HEK293 (cell line): ENCODE measurements around the gene MEMO1.

Experiments used
- GLIS1 ChIP-seq: fragments of 450-650 bp; formaldehyde crosslinking; IDR thresholded peaks from 2 replicates; pipeline ENCODE4 v1.5.1; 2016; ENCODE audit warnings: missing biosample characterization, missing genetic modification characterization
- KLF10 ChIP-seq: fragments of 450-650 bp; IDR thresholded peaks from 2 replicates; pipeline ENCODE4 v1.5.1; 2018; ENCODE audit warnings: missing biosample characterization, mild to moderate bottlenecking, missing genetic modification characterization
- KLF16 ChIP-seq: fragments of 450-650 bp; formaldehyde crosslinking; IDR thresholded peaks from 2 replicates; pipeline ENCODE4 v1.5.1; 2017; ENCODE audit warnings: missing biosample characterization, missing genetic modification characterization
- REPIN1 ChIP-seq: fragments of 450-650 bp; formaldehyde crosslinking; IDR thresholded peaks from 2 replicates; pipeline ENCODE4 v1.5.1; 2017; ENCODE audit warnings: missing biosample characterization, missing genetic modification characterization, low read depth
- SP7 ChIP-seq: fragments of 450-650 bp; formaldehyde crosslinking; IDR thresholded peaks from 2 replicates; pipeline ENCODE4 v1.5.1; 2016; ENCODE audit warnings: missing biosample characterization, missing genetic modification characterization
- ZBTB20 ChIP-seq: fragments of 450-650 bp; formaldehyde crosslinking; IDR thresholded peaks from 2 replicates; pipeline ENCODE4 v1.5.1; 2016; ENCODE audit warnings: missing biosample characterization, missing genetic modification characterization
- ZBTB21 ChIP-seq: fragments of 450-650 bp; formaldehyde crosslinking; IDR thresholded peaks from 2 replicates; pipeline ENCODE4 v1.5.1; 2017; ENCODE audit warnings: missing biosample characterization, missing genetic modification characterization
- ZBTB8A ChIP-seq: fragments of 450-650 bp; formaldehyde crosslinking; IDR thresholded peaks from 2 replicates; pipeline ENCODE4 v1.5.1; 2016; ENCODE audit warnings: missing biosample characterization, missing genetic modification characterization
- ZFHX2 ChIP-seq: fragments of 450-650 bp; formaldehyde crosslinking; conservative IDR thresholded peaks from 2 replicates; pipeline ENCODE4 v1.5.1; 2016; ENCODE audit warnings: missing biosample characterization, missing genetic modification characterization
- ZFP69B ChIP-seq: fragments of 450-650 bp; formaldehyde crosslinking; IDR thresholded peaks from 2 replicates; pipeline ENCODE4 v1.5.1; 2016; ENCODE audit warnings: missing biosample characterization, missing genetic modification characterization
- ZNF184 ChIP-seq: fragments of 450-650 bp; IDR thresholded peaks from 2 replicates; pipeline ENCODE4 v1.5.1; 2018; ENCODE audit warnings: missing biosample characterization, mild to moderate bottlenecking, missing genetic modification characterization
- ZNF324 ChIP-seq: fragments of 450-650 bp; formaldehyde crosslinking; IDR thresholded peaks from 2 replicates; pipeline ENCODE4 v1.5.1; 2016; ENCODE audit warnings: missing biosample characterization, missing genetic modification characterization
- ZNF623 ChIP-seq: fragments of 450-650 bp; formaldehyde crosslinking; IDR thresholded peaks from 2 replicates; pipeline ENCODE4 v1.5.1; 2016; ENCODE audit warnings: missing biosample characterization, missing genetic modification characterization
- ZSCAN23 ChIP-seq: fragments of 450-650 bp; formaldehyde crosslinking; IDR thresholded peaks from 2 replicates; pipeline ENCODE4 v1.5.1; 2016; ENCODE audit warnings: missing biosample characterization, missing genetic modification characterization
- ZSCAN30 ChIP-seq: fragments of 450-650 bp; IDR thresholded peaks from 2 replicates; pipeline ENCODE4 v1.5.1; 2018; ENCODE audit warnings: missing biosample characterization, mild to moderate bottlenecking, missing genetic modification characterization, moderate library complexity
- TF ChIP-seq, protein P1 (sequence below): fragments of 450-650 bp; formaldehyde crosslinking; IDR thresholded peaks from 2 replicates; pipeline ENCODE4 v1.5.1; 2016; ENCODE audit warnings: missing biosample characterization, missing genetic modification characterization, borderline replicate concordance
- TF ChIP-seq, protein P2 (sequence below): fragments of 450-650 bp; formaldehyde crosslinking; IDR thresholded peaks from 2 replicates; pipeline ENCODE4 v1.5.1; 2017; ENCODE audit warnings: missing biosample characterization, missing genetic modification characterization
- TF ChIP-seq, protein P3 (sequence below): fragments of 450-650 bp; formaldehyde crosslinking; IDR thresholded peaks from 2 replicates; pipeline ENCODE4 v1.5.1; 2016; ENCODE audit warnings: missing biosample characterization, missing genetic modification characterization
- TF ChIP-seq, protein P4 (sequence below): fragments of 450-650 bp; formaldehyde crosslinking; IDR thresholded peaks from 2 replicates; pipeline ENCODE4 v1.5.1; 2016; ENCODE audit warnings: missing biosample characterization, missing genetic modification characterization
- TF ChIP-seq, protein P5 (sequence below): fragments of 450-650 bp; formaldehyde crosslinking; IDR thresholded peaks from 2 replicates; pipeline ENCODE4 v1.5.1; 2016; ENCODE audit warnings: missing biosample characterization, missing genetic modification characterization
- TF ChIP-seq, protein P6 (sequence below): fragments of 450-650 bp; formaldehyde crosslinking; IDR thresholded peaks from 2 replicates; pipeline ENCODE4 v1.5.1; 2017; ENCODE audit warnings: missing biosample characterization, missing genetic modification characterization
- TF ChIP-seq, protein P7 (sequence below): fragments of 450-650 bp; formaldehyde crosslinking; optimal IDR thresholded peaks from 2 replicates; pipeline ENCODE3; 2016; ENCODE audit warnings: missing biosample characterization, mild to moderate bottlenecking, missing genetic modification characterization
- TF ChIP-seq, protein P8 (sequence below): fragments of 450-650 bp; formaldehyde crosslinking; IDR thresholded peaks from 2 replicates; pipeline ENCODE4 v1.5.1; 2016; ENCODE audit warnings: missing biosample characterization, missing genetic modification characterization

Gene MEMO1

DNA sequence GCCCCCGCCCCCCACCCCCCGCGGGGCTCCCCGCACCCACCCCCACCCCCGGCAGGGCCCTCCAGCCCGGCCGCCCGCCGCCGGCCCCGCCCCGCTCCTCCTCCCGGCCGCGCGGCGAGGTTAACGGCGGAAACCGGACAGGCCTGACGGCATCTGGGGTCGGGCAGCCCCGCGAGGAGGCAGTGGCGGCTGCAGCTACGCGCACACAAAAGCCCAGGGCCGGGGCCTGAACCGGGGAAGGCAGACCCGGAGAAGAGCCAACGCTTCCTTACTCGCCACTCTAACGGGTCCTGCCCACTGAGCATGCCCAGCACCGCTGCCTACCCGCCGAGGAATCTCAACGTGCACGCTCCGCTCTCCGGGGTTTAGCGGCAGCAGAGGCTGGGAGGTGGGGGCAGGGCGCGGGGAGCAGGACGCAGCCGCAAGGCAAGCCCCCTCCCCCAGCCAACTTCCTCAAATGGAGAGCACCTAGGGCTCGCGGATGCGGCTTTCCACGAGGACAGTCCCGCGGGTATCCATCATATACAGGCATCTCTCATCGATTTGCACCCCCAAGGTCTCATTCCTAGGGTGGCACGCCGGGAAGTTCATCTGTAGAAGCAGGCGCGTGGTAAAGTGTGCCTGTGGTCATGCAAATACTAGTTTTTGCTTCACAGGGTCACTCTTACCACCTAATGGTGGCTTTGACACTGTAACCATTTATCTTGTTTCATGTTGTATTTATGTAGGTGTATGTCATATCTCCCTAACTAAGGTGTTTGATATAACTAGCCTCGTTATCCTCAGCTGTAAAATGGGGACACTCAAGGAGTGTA lies at the start of gene MEMO1 (continued):
- TF ChIP-seq, protein P1, sequence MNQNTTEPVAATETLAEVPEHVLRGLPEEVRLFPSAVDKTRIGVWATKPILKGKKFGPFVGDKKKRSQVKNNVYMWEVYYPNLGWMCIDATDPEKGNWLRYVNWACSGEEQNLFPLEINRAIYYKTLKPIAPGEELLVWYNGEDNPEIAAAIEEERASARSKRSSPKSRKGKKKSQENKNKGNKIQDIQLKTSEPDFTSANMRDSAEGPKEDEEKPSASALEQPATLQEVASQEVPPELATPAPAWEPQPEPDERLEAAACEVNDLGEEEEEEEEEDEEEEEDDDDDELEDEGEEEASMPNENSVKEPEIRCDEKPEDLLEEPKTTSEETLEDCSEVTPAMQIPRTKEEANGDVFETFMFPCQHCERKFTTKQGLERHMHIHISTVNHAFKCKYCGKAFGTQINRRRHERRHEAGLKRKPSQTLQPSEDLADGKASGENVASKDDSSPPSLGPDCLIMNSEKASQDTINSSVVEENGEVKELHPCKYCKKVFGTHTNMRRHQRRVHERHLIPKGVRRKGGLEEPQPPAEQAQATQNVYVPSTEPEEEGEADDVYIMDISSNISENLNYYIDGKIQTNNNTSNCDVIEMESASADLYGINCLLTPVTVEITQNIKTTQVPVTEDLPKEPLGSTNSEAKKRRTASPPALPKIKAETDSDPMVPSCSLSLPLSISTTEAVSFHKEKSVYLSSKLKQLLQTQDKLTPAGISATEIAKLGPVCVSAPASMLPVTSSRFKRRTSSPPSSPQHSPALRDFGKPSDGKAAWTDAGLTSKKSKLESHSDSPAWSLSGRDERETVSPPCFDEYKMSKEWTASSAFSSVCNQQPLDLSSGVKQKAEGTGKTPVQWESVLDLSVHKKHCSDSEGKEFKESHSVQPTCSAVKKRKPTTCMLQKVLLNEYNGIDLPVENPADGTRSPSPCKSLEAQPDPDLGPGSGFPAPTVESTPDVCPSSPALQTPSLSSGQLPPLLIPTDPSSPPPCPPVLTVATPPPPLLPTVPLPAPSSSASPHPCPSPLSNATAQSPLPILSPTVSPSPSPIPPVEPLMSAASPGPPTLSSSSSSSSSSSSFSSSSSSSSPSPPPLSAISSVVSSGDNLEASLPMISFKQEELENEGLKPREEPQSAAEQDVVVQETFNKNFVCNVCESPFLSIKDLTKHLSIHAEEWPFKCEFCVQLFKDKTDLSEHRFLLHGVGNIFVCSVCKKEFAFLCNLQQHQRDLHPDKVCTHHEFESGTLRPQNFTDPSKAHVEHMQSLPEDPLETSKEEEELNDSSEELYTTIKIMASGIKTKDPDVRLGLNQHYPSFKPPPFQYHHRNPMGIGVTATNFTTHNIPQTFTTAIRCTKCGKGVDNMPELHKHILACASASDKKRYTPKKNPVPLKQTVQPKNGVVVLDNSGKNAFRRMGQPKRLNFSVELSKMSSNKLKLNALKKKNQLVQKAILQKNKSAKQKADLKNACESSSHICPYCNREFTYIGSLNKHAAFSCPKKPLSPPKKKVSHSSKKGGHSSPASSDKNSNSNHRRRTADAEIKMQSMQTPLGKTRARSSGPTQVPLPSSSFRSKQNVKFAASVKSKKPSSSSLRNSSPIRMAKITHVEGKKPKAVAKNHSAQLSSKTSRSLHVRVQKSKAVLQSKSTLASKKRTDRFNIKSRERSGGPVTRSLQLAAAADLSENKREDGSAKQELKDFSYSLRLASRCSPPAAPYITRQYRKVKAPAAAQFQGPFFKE (tag by site-specific recombination): peak; percentile 89; the same call in 1 of the 2 replicates
- TF ChIP-seq ZFHX2 (tag by site-specific recombination) (peak; percentile 44), ZNF324 (tag by site-specific recombination) (peak; percentile 96), GLIS1 (peak; percentile 62; the same call in 1 of the 2 replicates), KLF16 (tag by site-specific recombination) (peak; percentile 94), ZFP69B (tag by site-specific recombination) (peak; percentile 58), ZNF184 (tag by site-specific recombination) (peak; percentile 66), ZBTB20 (peak; percentile 63; the same call in 1 of the 2 replicates), ZSCAN30 (peak; percentile 92), ZSCAN23 (tag by site-specific recombination) (peak; percentile 85), SP7 (tag by site-specific recombination) (peak; percentile 91), ZNF623 (tag by site-specific recombination) (0 out of 2 replicates have a peak, but pooled peaks have one; percentile 11), KLF10 (tag by site-specific recombination) (peak; percentile 78), ZBTB8A (tag by site-specific recombination) (peak; percentile 67), REPIN1 (peak; percentile 82; the same call in 1 of the 2 replicates), ZBTB21 (tag by site-specific recombination) (peak; percentile 36; the same call in 1 of the 2 replicates)
- TF ChIP-seq, protein P2, sequence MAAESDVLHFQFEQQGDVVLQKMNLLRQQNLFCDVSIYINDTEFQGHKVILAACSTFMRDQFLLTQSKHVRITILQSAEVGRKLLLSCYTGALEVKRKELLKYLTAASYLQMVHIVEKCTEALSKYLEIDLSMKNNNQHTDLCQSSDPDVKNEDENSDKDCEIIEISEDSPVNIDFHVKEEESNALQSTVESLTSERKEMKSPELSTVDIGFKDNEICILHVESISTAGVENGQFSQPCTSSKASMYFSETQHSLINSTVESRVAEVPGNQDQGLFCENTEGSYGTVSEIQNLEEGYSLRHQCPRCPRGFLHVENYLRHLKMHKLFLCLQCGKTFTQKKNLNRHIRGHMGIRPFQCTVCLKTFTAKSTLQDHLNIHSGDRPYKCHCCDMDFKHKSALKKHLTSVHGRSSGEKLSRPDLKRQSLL (tag by site-specific recombination): no peak
- TF ChIP-seq, protein P3, sequence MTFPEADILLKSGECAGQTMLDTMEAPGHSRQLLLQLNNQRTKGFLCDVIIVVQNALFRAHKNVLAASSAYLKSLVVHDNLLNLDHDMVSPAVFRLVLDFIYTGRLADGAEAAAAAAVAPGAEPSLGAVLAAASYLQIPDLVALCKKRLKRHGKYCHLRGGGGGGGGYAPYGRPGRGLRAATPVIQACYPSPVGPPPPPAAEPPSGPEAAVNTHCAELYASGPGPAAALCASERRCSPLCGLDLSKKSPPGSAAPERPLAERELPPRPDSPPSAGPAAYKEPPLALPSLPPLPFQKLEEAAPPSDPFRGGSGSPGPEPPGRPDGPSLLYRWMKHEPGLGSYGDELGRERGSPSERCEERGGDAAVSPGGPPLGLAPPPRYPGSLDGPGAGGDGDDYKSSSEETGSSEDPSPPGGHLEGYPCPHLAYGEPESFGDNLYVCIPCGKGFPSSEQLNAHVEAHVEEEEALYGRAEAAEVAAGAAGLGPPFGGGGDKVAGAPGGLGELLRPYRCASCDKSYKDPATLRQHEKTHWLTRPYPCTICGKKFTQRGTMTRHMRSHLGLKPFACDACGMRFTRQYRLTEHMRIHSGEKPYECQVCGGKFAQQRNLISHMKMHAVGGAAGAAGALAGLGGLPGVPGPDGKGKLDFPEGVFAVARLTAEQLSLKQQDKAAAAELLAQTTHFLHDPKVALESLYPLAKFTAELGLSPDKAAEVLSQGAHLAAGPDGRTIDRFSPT (tag by site-specific recombination): peak; percentile 97
- TF ChIP-seq, protein P4, sequence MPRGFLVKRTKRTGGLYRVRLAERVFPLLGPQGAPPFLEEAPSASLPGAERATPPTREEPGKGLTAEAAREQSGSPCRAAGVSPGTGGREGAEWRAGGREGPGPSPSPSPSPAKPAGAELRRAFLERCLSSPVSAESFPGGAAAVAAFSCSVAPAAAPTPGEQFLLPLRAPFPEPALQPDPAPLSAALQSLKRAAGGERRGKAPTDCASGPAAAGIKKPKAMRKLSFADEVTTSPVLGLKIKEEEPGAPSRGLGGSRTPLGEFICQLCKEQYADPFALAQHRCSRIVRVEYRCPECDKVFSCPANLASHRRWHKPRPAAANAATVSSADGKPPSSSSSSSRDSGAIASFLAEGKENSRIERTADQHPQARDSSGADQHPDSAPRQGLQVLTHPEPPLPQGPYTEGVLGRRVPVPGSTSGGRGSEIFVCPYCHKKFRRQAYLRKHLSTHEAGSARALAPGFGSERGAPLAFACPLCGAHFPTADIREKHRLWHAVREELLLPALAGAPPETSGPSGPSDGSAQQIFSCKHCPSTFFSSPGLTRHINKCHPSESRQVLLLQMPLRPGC (tag by site-specific recombination): peak; percentile 83
- TF ChIP-seq, protein P5, sequence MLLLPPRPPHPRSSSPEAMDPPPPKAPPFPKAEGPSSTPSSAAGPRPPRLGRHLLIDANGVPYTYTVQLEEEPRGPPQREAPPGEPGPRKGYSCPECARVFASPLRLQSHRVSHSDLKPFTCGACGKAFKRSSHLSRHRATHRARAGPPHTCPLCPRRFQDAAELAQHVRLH (tag by site-specific recombination): peak; percentile 92
- TF ChIP-seq, protein P6, sequence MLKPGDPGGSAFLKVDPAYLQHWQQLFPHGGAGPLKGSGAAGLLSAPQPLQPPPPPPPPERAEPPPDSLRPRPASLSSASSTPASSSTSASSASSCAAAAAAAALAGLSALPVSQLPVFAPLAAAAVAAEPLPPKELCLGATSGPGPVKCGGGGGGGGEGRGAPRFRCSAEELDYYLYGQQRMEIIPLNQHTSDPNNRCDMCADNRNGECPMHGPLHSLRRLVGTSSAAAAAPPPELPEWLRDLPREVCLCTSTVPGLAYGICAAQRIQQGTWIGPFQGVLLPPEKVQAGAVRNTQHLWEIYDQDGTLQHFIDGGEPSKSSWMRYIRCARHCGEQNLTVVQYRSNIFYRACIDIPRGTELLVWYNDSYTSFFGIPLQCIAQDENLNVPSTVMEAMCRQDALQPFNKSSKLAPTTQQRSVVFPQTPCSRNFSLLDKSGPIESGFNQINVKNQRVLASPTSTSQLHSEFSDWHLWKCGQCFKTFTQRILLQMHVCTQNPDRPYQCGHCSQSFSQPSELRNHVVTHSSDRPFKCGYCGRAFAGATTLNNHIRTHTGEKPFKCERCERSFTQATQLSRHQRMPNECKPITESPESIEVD (tag by site-specific recombination): no peak
- TF ChIP-seq, protein P7, sequence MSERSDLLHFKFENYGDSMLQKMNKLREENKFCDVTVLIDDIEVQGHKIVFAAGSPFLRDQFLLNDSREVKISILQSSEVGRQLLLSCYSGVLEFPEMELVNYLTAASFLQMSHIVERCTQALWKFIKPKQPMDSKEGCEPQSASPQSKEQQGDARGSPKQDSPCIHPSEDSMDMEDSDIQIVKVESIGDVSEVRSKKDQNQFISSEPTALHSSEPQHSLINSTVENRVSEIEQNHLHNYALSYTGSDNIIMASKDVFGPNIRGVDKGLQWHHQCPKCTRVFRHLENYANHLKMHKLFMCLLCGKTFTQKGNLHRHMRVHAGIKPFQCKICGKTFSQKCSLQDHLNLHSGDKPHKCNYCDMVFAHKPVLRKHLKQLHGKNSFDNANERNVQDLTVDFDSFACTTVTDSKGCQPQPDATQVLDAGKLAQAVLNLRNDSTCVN (tag by site-specific recombination): peak; percentile 85
- TF ChIP-seq, protein P8, sequence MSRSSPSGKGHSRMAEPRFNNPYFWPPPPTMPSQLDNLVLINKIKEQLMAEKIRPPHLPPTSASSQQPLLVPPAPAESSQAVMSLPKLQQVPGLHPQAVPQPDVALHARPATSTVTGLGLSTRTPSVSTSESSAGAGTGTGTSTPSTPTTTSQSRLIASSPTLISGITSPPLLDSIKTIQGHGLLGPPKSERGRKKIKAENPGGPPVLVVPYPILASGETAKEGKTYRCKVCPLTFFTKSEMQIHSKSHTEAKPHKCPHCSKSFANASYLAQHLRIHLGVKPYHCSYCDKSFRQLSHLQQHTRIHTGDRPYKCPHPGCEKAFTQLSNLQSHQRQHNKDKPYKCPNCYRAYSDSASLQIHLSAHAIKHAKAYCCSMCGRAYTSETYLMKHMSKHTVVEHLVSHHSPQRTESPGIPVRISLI: 0 out of 2 replicates have a peak, but pooled peaks have one; percentile 12
